HG03469 (cell line): ENCODE measurements around the gene ATF7IP.

ENCODE experiments used
- ATAC-seq: cut with Tn5 transposase; IDR thresholded peaks from one replicate; pipeline ENCODE4 v1.9.1; 2021; ENCODE audit warnings: mild to moderate bottlenecking, moderate library complexity, moderate number of reproducible peaks; ENCODE audit not compliant: unreplicated experiment

Gene ATF7IP

GRCh38 chr12:14473707-14474287 lies 108.3 kb downstream of the ATF7IP start:
- no peak for ATAC-seq

- no peak for ATAC-seq
These were observed 113.5 kb downstream of the ATF7IP start for GRCh38 chr12:14479004-14479403.

GRCh38 chr12:14481201-14481600 lies 115.7 kb downstream of the ATF7IP start:
- no peak for ATAC-seq

- ATAC-seq, result no peak
These were observed 116.9 kb downstream of the ATF7IP start for GRCh38 chr12:14482361-14482760.

- no peak for ATAC-seq
These were observed 117.4 kb downstream of the ATF7IP start for GRCh38 chr12:14482886-14483285.

- ATAC-seq, result no peak
These were observed 129.8 kb downstream of the ATF7IP start for GRCh38 chr12:14495326-14495725.

- no peak for ATAC-seq
These were observed 140.4 kb downstream of the ATF7IP start for GRCh38 chr12:14505626-14506596.

- ATAC-seq, result no peak
These were observed 145.1 kb downstream of the ATF7IP start for GRCh38 chr12:14510574-14510973.

- no peak for ATAC-seq
These were observed 148.8 kb downstream of the ATF7IP start for GRCh38 chr12:14514154-14514842.

- ATAC-seq, result no peak
These were observed 149.5 kb downstream of the ATF7IP start for GRCh38 chr12:14514946-14515345.

- no peak for ATAC-seq
These were observed 156.3 kb downstream of the ATF7IP start for GRCh38 chr12:14521822-14522221.

GRCh38 chr12:14525964-14526363 lies 160.5 kb downstream of the ATF7IP start:
- no peak for ATAC-seq

- no peak for ATAC-seq
These were observed 166.7 kb downstream of the ATF7IP start for GRCh38 chr12:14532152-14532551.

GRCh38 chr12:14537088-14537487 lies 171.6 kb downstream of the ATF7IP start:
- no peak for ATAC-seq

GRCh38 chr12:14540801-14541462 lies 175.4 kb downstream of the ATF7IP start:
- peak; percentile 64 for ATAC-seq

- no peak for ATAC-seq
These were observed 180.0 kb downstream of the ATF7IP start for GRCh38 chr12:14545144-14546124.

GRCh38 chr12:14547571-14547970 lies 182.1 kb downstream of the ATF7IP start:
- no peak for ATAC-seq

GRCh38 chr12:14548609-14549008 lies 183.1 kb downstream of the ATF7IP start:
- no peak for ATAC-seq
